ES-I3 (cell line): ENCODE results near the gene NCOA7.
A peak's percentile ranks its signal among the peaks of the same experiment; 100 is the strongest.

ENCODE experiments used
- H3K36me3 ChIP-seq: 2 replicates; pipeline ENCODE4 v1.6.1; 2013; ENCODE audit warnings: mild to moderate bottlenecking, low read length, control low read depth, moderate library complexity; ENCODE audit not compliant: insufficient read depth
- H3K4me1 ChIP-seq: 2 replicates; pipeline ENCODE4 v1.6.1; 2013; ENCODE audit warnings: mild to moderate bottlenecking, control low read depth, low read length; ENCODE audit not compliant: insufficient read depth
- H3K9ac ChIP-seq: 2 replicates; pipeline ENCODE4 v1.6.1; 2013; ENCODE audit warnings: low read depth, mild to moderate bottlenecking, low read length, moderate library complexity
- H3K9me3 ChIP-seq: 2 replicates; pipeline ENCODE4 v1.6.1; 2013; ENCODE audit warnings: mild to moderate bottlenecking, low read length, moderate library complexity; ENCODE audit not compliant: control insufficient read depth, insufficient read depth

The NCOA7 gene, protein sequence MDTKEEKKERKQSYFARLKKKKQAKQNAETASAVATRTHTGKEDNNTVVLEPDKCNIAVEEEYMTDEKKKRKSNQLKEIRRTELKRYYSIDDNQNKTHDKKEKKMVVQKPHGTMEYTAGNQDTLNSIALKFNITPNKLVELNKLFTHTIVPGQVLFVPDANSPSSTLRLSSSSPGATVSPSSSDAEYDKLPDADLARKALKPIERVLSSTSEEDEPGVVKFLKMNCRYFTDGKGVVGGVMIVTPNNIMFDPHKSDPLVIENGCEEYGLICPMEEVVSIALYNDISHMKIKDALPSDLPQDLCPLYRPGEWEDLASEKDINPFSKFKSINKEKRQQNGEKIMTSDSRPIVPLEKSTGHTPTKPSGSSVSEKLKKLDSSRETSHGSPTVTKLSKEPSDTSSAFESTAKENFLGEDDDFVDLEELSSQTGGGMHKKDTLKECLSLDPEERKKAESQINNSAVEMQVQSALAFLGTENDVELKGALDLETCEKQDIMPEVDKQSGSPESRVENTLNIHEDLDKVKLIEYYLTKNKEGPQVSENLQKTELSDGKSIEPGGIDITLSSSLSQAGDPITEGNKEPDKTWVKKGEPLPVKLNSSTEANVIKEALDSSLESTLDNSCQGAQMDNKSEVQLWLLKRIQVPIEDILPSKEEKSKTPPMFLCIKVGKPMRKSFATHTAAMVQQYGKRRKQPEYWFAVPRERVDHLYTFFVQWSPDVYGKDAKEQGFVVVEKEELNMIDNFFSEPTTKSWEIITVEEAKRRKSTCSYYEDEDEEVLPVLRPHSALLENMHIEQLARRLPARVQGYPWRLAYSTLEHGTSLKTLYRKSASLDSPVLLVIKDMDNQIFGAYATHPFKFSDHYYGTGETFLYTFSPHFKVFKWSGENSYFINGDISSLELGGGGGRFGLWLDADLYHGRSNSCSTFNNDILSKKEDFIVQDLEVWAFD

DNA sequence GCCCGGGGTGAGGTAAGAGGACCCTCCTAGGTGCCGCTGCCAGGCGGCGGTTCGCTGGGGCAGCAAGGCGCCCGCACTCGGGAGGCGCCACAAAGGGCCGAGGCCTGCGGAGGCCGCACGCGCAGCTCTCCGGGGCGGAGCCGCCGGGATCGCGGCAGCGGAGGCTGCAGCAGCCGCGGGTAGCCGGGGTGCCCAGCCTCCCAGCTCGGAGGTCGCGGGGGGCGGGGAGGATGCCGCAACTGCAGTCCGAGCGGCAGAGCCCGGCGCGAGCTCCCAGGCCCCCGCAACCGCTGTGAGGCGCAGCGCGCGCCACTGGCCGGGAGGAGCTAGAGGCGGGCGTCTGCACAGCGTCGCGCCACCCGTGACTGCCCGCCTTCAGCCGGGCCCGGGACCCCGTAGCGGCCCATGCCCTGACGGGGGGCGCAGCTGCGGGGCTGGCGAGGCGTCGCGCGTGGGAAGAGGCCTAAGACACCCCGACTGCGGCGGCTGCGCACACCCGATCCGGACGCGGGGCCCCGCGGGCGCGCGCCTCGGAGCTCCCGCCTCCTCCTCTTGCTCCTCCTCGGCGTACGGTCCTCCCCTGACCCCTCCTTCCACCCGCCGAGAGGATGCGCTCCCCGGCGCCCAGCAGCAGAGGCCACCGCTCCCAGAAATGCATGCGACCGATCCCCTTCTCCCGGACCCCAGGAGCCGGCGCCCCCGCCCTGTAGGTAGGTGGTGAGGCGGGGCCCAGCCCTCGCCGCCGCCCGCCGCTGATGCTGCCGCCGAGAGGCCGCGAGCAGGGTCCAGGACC lies at the start of gene NCOA7:
NCOA7 (plus strand) TSS at position 603 of the 793 bp plus-strand sequence. CDS start 24,395 bp downstream, outside the sequence.
- H3K9ac ChIP-seq, result peak within 1 kb of the TSS; percentile 67
- H3K9me3 ChIP-seq, result no peaks in the 10 kb centered on the region
- no peaks in the 10 kb centered on the region for H3K36me3 ChIP-seq
- H3K4me1 ChIP-seq, result peaks cover 8% of the 10 kb centered on the region

DNA sequence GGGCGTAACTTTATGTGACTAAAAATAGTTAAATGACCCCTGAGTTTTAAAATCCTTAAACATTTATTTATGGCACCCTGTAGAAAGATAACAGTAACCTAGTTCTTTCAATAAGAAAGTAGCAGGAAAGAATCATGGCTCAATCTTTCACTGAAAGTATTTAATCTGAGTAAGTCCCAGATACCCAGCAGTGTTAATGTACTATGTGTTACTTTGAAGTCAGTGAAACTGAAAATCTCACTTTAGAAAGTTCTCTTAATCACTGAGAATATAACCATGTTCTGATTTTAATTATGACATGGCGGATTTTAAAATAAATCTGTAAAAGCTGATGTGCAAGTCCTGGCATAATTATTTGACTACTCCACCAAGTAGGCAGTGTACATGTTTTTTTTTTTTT lies 49.4 kb upstream of the NCOA7 start:
- Histone ChIP-seq H3K9me3 (no peaks in the 10 kb centered on the region), H3K4me1 (peaks cover 28% of the 10 kb centered on the region; the same call in 1 of the 2 replicates), H3K9ac (no peak overlapping the region), H3K36me3 (no peaks in the 10 kb centered on the region)

DNA sequence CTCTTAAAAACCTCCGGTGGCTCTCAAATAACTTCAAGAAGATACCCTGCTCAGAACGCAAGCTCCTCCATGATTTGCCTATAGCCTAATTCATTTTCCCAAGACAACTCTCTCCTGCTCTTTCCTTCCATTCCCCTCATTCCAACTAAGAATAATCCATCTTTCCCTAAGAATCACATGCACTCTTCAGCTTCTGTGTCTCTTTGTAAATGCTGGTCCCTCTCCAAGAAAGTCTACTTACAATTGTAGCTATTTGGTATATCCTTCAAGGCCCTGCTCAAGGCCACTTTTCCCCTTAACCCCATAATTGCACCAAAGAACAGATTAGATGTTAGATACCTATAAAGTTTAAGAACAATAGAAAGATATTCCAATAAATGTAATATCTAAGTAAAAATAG lies 48.7 kb upstream of the NCOA7 start:
- Histone ChIP-seq H3K9me3 (no peaks in the 10 kb centered on the region), H3K36me3 (no peaks in the 10 kb centered on the region), H3K9ac (no peak overlapping the region), H3K4me1 (peaks cover 30% of the 10 kb centered on the region; the same call in 1 of the 2 replicates)

DNA sequence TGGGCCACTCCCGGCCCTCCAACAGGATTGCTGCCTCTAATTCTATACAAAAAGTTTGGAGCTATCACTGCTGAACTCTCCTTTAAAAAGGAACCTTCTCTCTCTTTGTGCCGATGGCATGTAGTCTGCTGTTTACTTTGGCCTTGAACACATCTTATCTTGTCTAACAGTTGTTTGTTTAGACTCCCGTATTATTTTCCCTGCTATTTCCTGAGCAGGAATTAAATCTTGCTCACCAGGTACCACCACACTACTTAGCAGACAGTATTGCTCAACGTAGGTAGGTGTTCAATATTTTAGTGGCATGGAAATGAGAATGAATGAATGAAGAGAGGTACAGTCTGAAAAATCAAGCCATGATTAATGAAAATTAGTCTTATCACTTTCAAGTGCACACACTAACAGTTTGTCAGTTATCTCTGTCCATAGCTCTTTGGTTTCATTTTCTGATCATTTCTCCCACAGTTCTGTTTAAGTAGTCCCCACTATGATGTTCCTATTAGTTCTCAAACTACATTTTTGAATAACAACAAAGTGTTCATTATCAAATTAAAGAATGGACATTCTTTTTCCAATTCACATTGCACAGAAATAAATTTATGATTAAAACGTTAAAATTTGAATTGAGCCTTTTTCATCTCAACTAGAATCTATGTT lies 48.2 kb upstream of the NCOA7 start:
- H3K9me3 ChIP-seq, result no peaks in the 10 kb centered on the region
- H3K4me1 ChIP-seq, result peaks cover 30% of the 10 kb centered on the region; the same call in 1 of the 2 replicates

DNA sequence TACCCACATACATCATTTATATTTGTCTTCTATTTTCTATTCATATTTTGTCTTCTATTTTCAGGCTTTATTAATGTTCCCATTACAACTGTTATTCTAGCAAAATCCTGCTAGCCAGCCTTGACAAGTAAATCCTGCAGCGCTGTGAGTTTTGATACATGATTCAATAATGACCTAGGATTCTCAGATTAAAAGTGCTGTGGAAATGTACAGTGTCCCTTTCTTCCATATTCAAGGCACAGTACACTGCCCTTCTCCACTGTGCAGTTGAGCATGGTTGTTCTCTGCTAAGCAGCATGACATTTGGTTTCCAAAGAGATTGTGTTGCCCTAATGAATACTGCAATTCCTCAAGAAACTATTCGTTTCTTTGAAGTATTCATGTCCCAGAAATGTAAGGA lies 47.2 kb upstream of the NCOA7 start:
- Histone ChIP-seq H3K9ac (no peak overlapping the region), H3K9me3 (no peaks in the 10 kb centered on the region), H3K4me1 (peaks cover 30% of the 10 kb centered on the region; the same call in 1 of the 2 replicates), H3K36me3 (no peaks in the 10 kb centered on the region)

More for the DNA sequence above, 48.2 kb upstream of the NCOA7 start:
- H3K9ac ChIP-seq, result no peak overlapping the region
- H3K36me3 ChIP-seq, result no peaks in the 10 kb centered on the region

DNA sequence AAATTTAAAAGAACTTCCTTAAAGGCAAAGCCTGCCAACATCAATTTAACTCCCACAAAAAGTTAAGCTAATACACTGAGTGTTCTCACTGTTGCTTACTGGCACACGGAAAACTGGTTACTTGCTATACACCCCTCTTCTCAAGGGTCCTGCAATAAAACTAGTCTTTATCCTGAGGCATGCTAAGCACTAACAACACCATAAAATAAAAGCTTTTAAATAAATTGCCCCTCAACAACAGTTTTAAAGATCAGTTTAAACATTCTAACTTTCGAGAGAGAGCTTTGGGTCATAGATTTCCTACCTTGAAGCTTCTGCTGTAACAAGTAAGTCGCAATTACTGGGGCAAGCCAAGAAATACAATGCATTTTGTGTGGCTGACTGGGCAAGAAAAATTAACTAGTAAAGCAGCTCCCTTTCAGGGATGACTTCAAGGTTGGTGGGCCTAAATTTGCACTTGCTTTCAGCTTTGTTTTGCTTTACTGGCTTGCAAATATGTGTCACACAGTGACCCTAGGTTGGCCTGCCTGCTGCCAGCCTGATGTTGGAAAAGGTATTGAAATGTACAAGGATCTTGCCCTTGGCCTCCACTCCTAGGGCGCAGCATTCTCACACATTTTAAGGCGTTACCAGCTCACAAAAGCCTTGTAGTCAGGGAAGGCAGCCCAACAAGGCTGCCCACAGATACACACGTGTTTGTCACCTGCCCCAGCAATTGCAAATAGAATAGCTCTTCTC lies 45.3 kb upstream of the NCOA7 start:
- no peaks in the 10 kb centered on the region for H3K9me3 ChIP-seq
- H3K36me3 ChIP-seq, result no peaks in the 10 kb centered on the region
- H3K4me1 ChIP-seq, result peaks cover 30% of the 10 kb centered on the region; the same call in 1 of the 2 replicates
- H3K9ac ChIP-seq, result peak overlapping the region; percentile 0

DNA sequence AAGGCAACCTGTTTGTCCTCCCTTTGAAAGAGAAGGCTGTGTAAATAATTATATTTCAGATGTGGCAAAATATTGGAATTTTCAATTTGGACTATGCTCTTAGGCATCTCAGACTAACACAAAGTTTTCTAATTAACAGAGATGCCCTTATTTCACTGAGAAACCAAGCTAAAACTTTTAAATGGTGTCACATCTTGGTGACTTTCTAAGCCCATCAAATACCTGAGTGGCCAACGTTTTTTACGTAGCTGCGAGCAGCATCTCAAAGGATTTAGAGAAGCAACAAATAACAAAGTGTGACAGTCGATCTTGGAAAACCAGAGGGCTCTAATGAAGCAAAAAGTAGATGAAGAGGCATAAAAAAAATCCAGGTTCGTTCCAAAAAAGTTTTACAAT lies 44.7 kb upstream of the NCOA7 start:
- no peaks in the 10 kb centered on the region for H3K9me3 ChIP-seq
- no peaks in the 10 kb centered on the region for H3K36me3 ChIP-seq
- H3K9ac ChIP-seq, result peak overlapping the region; percentile 76
- H3K4me1 ChIP-seq, result peaks cover 30% of the 10 kb centered on the region; the same call in 1 of the 2 replicates

DNA sequence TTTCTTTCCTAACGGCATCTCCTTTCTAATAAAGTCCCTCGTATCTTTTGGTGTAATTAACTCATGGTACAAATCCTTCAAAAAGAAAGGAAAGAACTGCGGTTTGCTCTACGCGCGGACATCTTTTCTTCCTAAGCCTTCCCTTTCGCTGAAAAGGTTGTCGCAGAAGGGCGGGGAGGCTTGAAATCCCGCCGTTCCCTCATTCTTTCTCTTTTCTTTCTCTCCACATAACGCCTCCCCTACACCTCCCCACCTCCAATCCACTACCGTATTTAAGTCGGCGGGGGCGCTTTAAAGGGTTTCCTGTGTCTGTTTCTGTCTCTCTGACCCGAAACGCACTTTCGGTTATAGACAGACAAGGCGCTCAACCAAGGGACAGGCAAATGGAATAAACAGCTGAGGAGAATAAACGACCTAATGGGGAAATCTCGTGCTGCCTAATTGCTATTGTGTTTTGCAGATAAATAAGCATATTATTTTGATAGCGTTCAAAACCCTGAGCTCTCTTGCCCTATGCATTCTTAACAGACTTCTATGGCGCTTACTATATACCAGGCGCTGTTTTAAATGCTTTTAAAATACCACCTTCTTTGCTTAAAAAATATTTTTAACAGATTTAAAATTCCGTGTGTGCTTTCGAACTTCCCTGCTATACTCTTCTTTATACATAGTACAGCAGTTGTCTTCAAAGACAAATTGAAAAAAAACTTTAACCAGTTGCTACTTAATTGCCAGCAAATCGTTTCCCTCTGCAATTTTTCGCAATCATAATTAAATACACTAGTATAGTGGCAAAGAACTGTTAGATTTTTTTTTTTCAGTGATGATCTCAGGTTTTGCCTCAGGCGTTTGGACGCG lies 43.8 kb upstream of the NCOA7 start:
- peak overlapping the region; percentile 76 for H3K9ac ChIP-seq
- no peaks in the 10 kb centered on the region for H3K9me3 ChIP-seq
- H3K4me1 ChIP-seq, result peaks cover 27% of the 10 kb centered on the region; the same call in 1 of the 2 replicates
- H3K36me3 ChIP-seq, result no peaks in the 10 kb centered on the region

DNA sequence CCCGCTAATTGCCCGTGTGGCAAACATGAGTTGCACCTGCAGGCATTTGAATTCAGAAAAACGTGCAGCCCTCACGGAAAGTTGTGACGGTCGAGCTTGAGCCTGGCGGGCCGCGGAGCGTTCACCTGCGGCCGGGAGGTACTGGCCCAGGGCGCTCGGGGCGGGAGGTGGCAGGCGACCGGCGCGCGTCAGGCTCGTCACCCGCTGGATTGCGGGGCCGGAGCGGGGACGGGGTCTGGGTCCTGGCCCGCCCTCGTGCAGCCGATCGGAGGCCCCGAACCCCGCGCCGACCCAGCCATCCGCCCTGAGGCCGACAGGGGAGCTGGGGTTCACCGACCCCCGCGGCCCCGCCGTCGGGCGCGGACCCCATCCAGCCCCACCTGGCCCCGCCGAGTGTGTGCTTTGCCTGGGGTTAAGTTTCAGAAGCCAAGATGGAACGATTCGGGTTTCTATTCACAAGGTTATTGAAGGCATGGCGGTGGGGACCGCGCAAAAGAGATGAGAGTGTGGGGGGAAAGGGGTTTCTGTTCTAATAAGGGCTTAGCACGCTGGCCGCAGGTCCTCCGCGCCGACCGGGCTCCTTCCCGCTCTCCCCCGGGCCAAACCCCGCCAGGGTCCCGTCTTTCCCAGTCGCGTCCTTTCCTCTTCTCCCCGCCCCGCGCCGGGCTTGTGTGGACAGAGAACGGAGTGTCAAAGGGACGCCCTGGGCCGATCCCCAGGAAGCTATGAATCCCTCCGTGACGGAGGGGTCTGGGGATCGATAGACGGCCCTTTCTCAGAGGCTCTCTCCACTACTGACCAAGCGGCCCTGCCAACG lies 43.0 kb upstream of the NCOA7 start:
- Histone ChIP-seq H3K9me3 (no peaks in the 10 kb centered on the region), H3K36me3 (no peaks in the 10 kb centered on the region), H3K9ac (peak overlapping the region; percentile 76), H3K4me1 (peaks cover 20% of the 10 kb centered on the region; the same call in 1 of the 2 replicates)

DNA sequence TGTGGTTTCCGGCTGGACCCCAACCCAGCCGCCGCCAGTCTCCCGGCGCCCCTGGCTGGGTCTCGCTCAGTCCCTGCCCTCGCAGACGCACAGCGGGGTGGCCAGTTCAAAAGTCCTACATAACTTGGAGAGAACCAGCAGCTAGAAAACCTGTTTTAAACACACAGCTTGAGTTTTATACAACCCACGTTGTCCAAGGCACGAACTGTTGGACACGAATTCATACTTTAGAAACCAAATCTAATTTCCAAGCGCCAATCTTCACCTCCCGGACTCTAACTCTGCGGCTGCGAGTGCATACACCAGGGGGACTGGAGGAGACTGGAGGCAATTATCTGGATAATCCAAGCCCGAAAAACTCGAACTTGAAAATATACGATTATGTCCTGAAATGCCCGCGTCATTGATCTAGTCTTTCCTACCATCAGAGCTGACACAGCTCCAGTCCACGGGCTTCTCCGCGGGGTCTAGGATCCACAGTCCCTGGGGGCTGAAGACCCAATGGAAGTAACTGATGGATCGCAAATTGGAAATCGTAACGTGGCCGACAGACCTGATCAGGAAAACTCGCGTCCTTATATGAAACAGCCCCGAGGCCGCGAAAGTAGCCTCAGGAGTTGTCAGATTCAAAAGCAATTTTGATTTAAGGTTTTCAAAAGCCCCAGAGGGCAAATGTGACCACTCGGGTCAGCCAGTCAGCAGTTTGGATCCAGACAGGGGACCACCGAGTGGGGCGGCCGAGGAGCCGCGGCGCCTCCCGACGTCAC lies 42.2 kb upstream of the NCOA7 start:
- no peaks in the 10 kb centered on the region for H3K9me3 ChIP-seq
- no peaks in the 10 kb centered on the region for H3K36me3 ChIP-seq
- peak overlapping the region; percentile 76 for H3K9ac ChIP-seq
- H3K4me1 ChIP-seq, result peaks cover 22% of the 10 kb centered on the region

DNA sequence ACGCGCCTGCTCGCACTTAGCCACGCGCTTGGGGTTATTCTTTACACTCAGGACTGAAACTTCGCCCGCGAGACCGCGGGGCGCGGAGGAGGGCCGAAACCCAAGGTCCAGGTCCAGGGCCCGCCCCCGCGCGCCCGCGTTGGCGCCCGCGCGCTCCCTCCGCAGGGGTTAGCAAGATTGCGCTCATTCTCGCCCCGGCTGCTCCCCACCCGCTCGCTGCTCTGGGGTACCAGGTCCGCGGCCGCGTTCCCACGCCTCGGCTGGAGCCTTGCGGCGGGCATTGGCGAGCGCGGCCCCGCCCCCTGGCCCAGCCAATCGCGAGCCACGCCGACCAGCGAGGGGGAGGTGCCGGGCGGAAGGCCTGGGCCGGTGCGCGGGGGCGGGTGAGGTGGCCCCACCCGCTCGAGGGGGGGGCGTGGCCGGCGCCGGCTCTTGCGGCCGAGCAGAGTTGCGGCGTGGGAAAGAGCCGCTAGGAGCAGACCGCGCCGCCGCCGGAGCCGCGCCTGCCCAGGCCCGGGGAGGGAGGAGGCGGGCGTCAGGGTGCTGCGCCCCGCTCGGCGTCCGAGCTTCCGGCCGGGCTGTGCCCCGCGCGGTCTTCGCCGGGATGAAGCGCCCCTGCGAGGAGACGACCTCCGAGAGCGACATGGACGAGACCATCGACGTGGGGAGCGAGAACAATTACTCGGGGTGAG lies 41.4 kb upstream of the NCOA7 start, which contains the start of gene HEY2:
HEY2 (plus strand) TSS at position 460 of the 692 bp plus-strand sequence; CDS start at position 605, 145 bp downstream.
- no peaks in the 10 kb centered on the region for H3K9me3 ChIP-seq
- peak within 1 kb of the TSS; percentile 76 for H3K9ac ChIP-seq
- no peaks in the 10 kb centered on the region for H3K36me3 ChIP-seq
- H3K4me1 ChIP-seq, result peaks cover 24% of the 10 kb centered on the region
